GM12874 (cell line): ENCODE data around the gene BPGM.

ENCODE experiments used
- CTCF ChIP-seq: IDR thresholded peaks from 2 replicates; pipeline ENCODE4 v1.5.1; 2011; ENCODE audit warnings: low read depth, mild to moderate bottlenecking, control low read depth, low read length, moderate library complexity; ENCODE audit not compliant: insufficient read depth

Gene BPGM

GRCh38 chr7:134702366-134703240 is 56.0 kb downstream of the BPGM start:
- TF ChIP-seq CTCF, result no peak

GRCh38 chr7:134703241-134703594 is 56.6 kb downstream of the BPGM start:
- TF ChIP-seq CTCF, result no peak

GRCh38 chr7:134703782-134704181 is 57.1 kb downstream of the BPGM start:
- TF ChIP-seq CTCF, result no peak

- no peak for TF ChIP-seq CTCF
Observed at GRCh38 chr7:134704827-134705226, 58.2 kb downstream of the BPGM start.

GRCh38 chr7:134705716-134706115 is 59.1 kb downstream of the BPGM start:
- TF ChIP-seq CTCF, result no peak

GRCh38 chr7:134706468-134706867 is 59.8 kb downstream of the BPGM start:
- no peak for TF ChIP-seq CTCF

- no peak for TF ChIP-seq CTCF
Observed at GRCh38 chr7:134707663-134708378, 61.2 kb downstream of the BPGM start.
